MCF 10A (cell line): Measurements from ENCODE around the gene ADIRF. TPM values are rescaled to one million over a fixed set of nuclear protein-coding genes. Genes with fewer than 3 reads are reported as not detected.

Experiments
- BruUV-seq: library from RNA; stranded (reverse); fragments of 400-500 nt; replicated peaks from 2 replicates; lab custom pipeline; 2021; lab: Mats Ljungman, UMichigan
- CTCF ChIA-PET: fragments of 300-600 bp; sonication (Branson Sonifier 250); formaldehyde crosslinking; extraction: SDS; loops from one replicate; lab custom pipeline; 2021; ENCODE audit warnings: antibody characterized with exemption, inconsistent platforms; lab: Yijun Ruan, JAX
- POLR2A ChIA-PET: fragments of 300-600, 350-650 bp; sonication (Branson Sonifier 250); formaldehyde crosslinking; extraction: SDS; loops from one replicate; lab custom pipeline; 2020; ENCODE audit warnings: antibody characterized with exemption, inconsistent platforms; lab: Yijun Ruan, JAX
- DNase-seq: peaks from one replicate; pipeline ENCODE4 v3.0.0-alpha.2; 2018; ENCODE audit not compliant: unreplicated experiment
- H3K27ac Mint-ChIP-seq: one replicate; pipeline ENCODE4 v1.8.0; 2022; ENCODE audit warnings: mild to moderate bottlenecking, low read depth, mixed read lengths; ENCODE audit not compliant: unreplicated experiment
- H3K27me3 Mint-ChIP-seq: one replicate; pipeline ENCODE4 v1.8.0; 2022; ENCODE audit warnings: mixed read lengths; ENCODE audit not compliant: insufficient read depth, unreplicated experiment
- H3K36me3 Mint-ChIP-seq: one replicate; pipeline ENCODE4 v1.8.0; 2022; ENCODE audit warnings: mild to moderate bottlenecking, moderate library complexity, mixed read lengths; ENCODE audit not compliant: insufficient read depth, unreplicated experiment
- H3K4me1 Mint-ChIP-seq: one replicate; pipeline ENCODE4 v1.8.0; 2022; ENCODE audit warnings: mixed read lengths; ENCODE audit not compliant: insufficient read depth, unreplicated experiment
- H3K4me3 Mint-ChIP-seq: one replicate; pipeline ENCODE4 v1.8.0; 2022; ENCODE audit warnings: mild to moderate bottlenecking, moderate library complexity, mixed read lengths; ENCODE audit not compliant: unreplicated experiment
- H3K9me3 Mint-ChIP-seq: one replicate; pipeline ENCODE4 v1.8.0; 2022; ENCODE audit warnings: mixed read lengths; ENCODE audit not compliant: unreplicated experiment
- intact Hi-C: fragments of 100-400 bp; cut with micrococcal nuclease; formaldehyde crosslinking; loops from 2 replicates; pipeline ENCODE4 v1.14.1; 2022
- total RNA-seq: library from RNA; stranded (reverse); gene quantifications from 2 replicates; pipeline ENCODE4 v1.2.3, GENCODE V29; 2022
- TF ChIP-seq, protein P1 (sequence below): fragments of 200-600 bp; IDR thresholded peaks from one replicate; pipeline ENCODE4 v1.8.0; 2022; ENCODE audit warnings: antibody characterized with exemption, mild to moderate bottlenecking; ENCODE audit not compliant: unreplicated experiment

The ADIRF gene
- total RNA-seq, 1 experiment from 2014 or later = 60.3 TPM

DNA sequence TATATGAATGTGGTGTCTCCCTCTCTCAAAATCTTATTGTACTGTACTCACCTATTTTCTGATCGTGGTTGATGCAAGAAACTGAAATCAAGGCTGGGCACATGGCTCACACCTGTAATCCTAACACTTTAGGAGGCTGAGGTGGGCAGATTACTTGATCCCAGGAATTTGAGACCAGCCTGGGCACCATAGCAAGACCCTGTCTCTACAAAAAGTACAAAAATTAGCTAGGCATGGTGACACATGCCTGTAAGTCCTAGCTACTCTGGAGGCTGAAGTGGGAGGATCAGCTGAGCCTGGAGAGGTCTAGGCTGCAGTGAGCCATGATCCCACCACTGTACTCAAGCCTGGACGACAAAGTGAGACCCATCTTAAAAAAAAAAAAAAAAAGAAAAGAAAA is 26.9 kb upstream of the ADIRF start:
- POLR2A ChIA-PET = interaction anchor here (0.6 kb wide), 1 partner anchor 17 kb away, joined by 3 read pairs; the partner anchor contains the start of gene SNCG
- Mint-ChIP-seq H3K4me3 (no peak overlapping the region), H3K36me3 (no peaks in the 10 kb centered on the region), H3K9me3 (no peaks in the 10 kb centered on the region), H3K27me3 (no peaks in the 10 kb centered on the region), H3K4me1 (no peaks in the 10 kb centered on the region), H3K27ac (no peak overlapping the region)
- CTCF ChIA-PET = interaction anchor here (1.1 to 6.5 kb wide), 2 partner anchors 18 to 24 kb away, joined by 6 to 66 read pairs; partner anchors contain the start of gene ADIRF
- DNase-seq = no peak
- TF ChIP-seq, protein P1, sequence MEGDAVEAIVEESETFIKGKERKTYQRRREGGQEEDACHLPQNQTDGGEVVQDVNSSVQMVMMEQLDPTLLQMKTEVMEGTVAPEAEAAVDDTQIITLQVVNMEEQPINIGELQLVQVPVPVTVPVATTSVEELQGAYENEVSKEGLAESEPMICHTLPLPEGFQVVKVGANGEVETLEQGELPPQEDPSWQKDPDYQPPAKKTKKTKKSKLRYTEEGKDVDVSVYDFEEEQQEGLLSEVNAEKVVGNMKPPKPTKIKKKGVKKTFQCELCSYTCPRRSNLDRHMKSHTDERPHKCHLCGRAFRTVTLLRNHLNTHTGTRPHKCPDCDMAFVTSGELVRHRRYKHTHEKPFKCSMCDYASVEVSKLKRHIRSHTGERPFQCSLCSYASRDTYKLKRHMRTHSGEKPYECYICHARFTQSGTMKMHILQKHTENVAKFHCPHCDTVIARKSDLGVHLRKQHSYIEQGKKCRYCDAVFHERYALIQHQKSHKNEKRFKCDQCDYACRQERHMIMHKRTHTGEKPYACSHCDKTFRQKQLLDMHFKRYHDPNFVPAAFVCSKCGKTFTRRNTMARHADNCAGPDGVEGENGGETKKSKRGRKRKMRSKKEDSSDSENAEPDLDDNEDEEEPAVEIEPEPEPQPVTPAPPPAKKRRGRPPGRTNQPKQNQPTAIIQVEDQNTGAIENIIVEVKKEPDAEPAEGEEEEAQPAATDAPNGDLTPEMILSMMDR = no peak
- intact Hi-C loops = no loop called here
- BruUV-seq = no TSS peak

DNA sequence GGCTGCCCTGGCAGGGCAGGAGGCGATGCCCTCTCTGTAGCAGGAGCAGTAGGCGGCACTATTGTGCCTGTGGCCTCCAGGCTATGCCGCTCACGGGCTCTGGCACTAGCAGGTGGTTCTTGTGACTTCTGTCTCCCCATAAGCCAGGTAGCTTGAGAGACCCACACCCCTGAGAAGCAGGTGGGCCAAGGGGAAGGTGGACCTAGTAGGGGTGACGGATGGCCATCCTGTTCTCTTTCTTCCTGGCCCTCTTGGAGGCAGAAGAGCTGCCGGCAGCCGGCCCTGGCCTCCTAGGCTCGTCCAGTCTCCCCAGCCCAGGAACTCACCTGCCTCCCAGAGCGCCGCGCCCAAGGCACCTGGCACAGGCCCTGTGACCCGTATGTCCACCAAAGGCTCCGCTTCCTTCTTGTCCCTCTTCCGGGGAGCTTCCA is 26.3 kb upstream of the ADIRF start:
- CTCF ChIA-PET = interaction anchor here (0.7 to 6.5 kb wide), 4 partner anchors 11 to 97 kb away, joined by 4 to 66 read pairs (median 4); partner anchors contain the start of gene ADIRF
- no peak for DNase-seq
- H3K27me3 Mint-ChIP-seq = no peaks in the 10 kb centered on the region

DNA sequence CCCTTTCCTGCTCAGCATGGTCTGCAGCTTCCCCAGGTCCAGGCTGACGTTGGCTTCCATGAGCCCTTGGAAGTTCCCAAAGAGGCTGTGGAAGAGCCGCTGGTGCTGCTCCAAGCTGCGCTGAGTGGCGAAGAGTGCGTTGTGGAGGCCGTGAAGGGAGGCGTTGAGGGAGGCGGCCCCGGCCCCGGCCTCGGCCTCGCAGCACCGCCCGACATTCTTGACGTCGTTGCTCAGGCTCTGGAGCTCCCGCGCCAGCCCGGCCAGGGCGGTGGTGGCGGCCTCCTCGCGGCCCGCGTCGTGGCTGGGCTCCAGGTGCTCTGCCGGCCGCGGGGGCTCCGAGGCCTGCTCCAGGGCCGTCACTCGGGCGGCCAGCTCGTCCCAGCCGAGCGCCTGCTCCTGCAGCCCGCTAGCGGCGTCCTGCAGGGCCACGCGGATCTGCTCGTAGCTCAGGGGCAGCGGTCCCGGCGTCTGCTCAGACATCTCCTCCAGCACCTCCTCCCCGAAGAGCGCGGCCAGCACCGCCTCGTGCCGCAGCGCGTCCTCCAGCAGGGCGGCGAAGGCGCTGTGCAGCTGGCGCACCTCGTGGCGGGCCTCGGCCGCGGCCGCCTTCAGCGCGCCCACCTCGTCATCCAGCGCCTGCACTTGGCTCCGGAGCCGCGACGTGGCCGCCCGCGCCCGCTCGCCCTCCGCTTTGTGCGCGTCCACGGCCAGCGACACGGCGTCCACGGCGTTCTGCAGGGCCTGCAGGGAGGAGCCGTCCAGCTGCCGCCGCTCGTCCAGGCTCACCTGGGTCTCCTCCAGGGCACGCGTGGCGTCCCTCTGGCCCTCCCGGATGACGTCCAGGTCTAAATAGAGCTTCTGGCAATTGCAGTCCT is 25.6 kb upstream of the ADIRF start:
- no peak overlapping the region for H3K4me3 Mint-ChIP-seq
- ChIA-PET POLR2A (interaction anchor here (0.5 kb wide), 1 partner anchor 99 kb away, joined by 5 read pairs; no protein-coding TSS in a partner anchor), CTCF (interaction anchor here (0.7 to 6.5 kb wide), 5 partner anchors 10 to 96 kb away, joined by 4 to 66 read pairs (median 4); partner anchors contain the start of gene ADIRF)
- no peak for DNase-seq
- H3K4me1 Mint-ChIP-seq = no peaks in the 10 kb centered on the region
- intact Hi-C loops = no loop called here
- H3K27ac Mint-ChIP-seq = no peak overlapping the region
- no TSS peak for BruUV-seq
- TF ChIP-seq, protein P1 = no peak
- no peaks in the 10 kb centered on the region for H3K27me3 Mint-ChIP-seq
- no peaks in the 10 kb centered on the region for H3K36me3 Mint-ChIP-seq
- no peaks in the 10 kb centered on the region for H3K9me3 Mint-ChIP-seq

More for the DNA sequence above, 26.3 kb upstream of the ADIRF start:
- Mint-ChIP-seq H3K4me3 (no peak overlapping the region), H3K36me3 (no peaks in the 10 kb centered on the region), H3K9me3 (no peaks in the 10 kb centered on the region), H3K4me1 (no peaks in the 10 kb centered on the region), H3K27ac (no peak overlapping the region)
- POLR2A ChIA-PET = interaction anchor here (0.6 kb wide), 1 partner anchor 16 kb away, joined by 3 read pairs; the partner anchor contains the start of gene SNCG
- no TSS peak for BruUV-seq
- TF ChIP-seq, protein P1 = no peak
- intact Hi-C loops = no loop called here
